Measurements from ENCODE around the gene RBM20. TPM values are rescaled to one million over a fixed set of nuclear protein-coding genes. Genes with fewer than 3 reads are reported as not detected.

Gene RBM20
- total RNA-seq, 1 donor from 2014 or later, result 101 TPM

DNA sequence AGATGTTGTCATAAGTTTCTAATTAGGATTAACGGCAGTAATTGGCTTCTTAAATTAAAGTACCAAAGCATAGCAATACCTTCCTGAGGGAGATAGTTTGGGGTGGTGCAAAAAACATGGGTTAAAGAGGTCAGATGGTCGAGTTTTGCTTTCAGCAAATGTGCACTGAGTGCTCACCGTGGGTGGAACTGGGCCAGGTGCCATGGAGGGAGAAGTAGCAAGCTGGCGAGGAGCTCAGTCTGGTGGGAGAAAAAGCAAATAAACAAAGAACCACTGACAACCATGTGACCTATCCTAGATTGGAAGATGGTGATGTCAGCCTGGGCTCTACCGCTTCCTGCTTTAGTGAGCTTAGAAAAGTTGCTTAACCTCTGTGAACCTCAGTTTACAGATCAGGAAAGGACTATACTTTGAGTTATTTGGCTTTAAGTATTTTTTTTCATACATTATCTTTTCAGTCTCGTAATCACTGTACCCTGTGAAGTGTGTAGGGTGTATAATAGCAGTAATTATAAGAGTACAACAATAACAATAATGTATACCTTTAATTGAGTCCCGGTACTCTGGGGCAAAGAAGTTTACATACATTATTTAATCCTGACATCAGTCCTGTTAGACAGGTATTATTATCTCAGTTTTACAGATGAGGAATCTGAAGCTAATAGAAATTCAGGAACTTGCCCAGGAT, 158.6 kb downstream of the RBM20 start:
- Histone ChIP-seq H3K4me3 (no peak overlapping the region), H3K27ac (replicated peaks) (peak overlapping the region; percentile 62), H3K9me3 (replicated peaks) (no peaks in the 10 kb centered on the region), H3K36me3 (peaks cover 20% of the 10 kb centered on the region), H3K4me1 (peaks cover 53% of the 10 kb centered on the region), H3K27me3 (ENCODE audit: low read depth) (no peaks in the 10 kb centered on the region)
- intact Hi-C loops (cut with micrococcal nuclease), result loop anchor here (10.0 kb wide), 1 partner anchor 92 kb away; no protein-coding TSS in a partner anchor
- DNase-seq, result peak; percentile 69
- TF ChIP-seq, protein P1, sequence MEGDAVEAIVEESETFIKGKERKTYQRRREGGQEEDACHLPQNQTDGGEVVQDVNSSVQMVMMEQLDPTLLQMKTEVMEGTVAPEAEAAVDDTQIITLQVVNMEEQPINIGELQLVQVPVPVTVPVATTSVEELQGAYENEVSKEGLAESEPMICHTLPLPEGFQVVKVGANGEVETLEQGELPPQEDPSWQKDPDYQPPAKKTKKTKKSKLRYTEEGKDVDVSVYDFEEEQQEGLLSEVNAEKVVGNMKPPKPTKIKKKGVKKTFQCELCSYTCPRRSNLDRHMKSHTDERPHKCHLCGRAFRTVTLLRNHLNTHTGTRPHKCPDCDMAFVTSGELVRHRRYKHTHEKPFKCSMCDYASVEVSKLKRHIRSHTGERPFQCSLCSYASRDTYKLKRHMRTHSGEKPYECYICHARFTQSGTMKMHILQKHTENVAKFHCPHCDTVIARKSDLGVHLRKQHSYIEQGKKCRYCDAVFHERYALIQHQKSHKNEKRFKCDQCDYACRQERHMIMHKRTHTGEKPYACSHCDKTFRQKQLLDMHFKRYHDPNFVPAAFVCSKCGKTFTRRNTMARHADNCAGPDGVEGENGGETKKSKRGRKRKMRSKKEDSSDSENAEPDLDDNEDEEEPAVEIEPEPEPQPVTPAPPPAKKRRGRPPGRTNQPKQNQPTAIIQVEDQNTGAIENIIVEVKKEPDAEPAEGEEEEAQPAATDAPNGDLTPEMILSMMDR (IDR thresholded peaks at IDR 0.05; ENCODE audit: borderline replicate concordance), result no peak

DNA sequence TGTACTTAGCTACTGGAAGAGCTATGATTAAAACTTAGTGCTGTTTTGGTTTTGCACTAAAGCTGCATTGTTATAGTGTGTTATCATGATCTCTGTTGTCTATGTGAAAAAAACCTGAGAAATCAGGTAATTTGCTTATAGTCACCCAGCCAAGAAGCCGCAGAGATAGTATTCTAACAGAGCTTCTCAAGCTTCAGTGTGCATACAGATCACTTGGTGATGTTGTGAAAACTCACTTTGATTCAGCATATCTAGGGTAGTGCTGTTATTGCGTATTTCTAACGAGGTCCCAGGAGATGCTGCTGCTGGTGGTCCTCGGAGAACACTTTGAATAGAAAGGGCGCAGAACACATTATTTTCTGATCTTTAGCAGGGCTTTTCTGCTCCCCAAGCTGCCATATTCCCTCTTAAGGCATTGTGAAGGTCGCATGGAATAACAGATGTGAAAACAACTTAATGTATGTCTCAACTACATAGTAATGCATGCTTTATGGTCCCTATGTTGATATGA, 159.2 kb downstream of the RBM20 start:
- no peak overlapping the region for H3K4me3 ChIP-seq
- no peak for DNase-seq
- intact Hi-C loops (cut with micrococcal nuclease), result loop anchor here (10.0 kb wide), 1 partner anchor 92 kb away; no protein-coding TSS in a partner anchor
- peaks cover 56% of the 10 kb centered on the region for H3K4me1 ChIP-seq
- H3K27me3 ChIP-seq (ENCODE audit: low read depth), result no peaks in the 10 kb centered on the region
- peaks cover 15% of the 10 kb centered on the region for H3K36me3 ChIP-seq
- no peaks in the 10 kb centered on the region for H3K9me3 ChIP-seq (replicated peaks)
- TF ChIP-seq, protein P1 (IDR thresholded peaks at IDR 0.05; ENCODE audit: borderline replicate concordance), result no peak
- H3K27ac ChIP-seq (replicated peaks), result peak overlapping the region; percentile 62

DNA sequence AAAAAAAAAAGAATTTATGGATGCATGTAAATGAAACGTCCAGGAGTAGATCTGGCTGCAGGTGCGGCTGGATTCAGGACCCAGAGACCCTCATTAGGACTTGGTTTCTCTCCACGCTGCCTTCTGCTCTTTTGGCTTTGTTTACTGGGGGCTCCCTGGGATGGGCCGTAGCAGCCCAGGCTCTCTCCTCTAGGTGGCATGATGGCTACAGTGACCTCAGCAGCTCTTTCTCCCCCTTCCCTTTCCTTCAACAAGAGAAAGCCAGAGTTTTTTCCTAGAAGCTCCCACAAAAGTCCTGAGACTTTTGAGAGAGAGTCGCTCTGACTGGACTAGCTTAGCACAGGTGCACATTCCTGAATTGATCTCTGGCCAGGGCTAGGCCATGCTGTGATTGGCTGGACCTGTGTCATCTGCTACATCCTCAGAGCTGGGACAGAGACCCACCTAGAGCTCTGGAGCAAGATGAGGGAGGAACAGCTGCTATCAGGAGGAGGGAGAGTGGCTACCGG, 159.7 kb downstream of the RBM20 start:
- no peak for DNase-seq
- H3K36me3 ChIP-seq, result peaks cover 9% of the 10 kb centered on the region
- no peaks in the 10 kb centered on the region for H3K9me3 ChIP-seq (replicated peaks)
- H3K27me3 ChIP-seq (ENCODE audit: low read depth), result no peaks in the 10 kb centered on the region
- H3K4me3 ChIP-seq, result no peak overlapping the region
- TF ChIP-seq, protein P1 (IDR thresholded peaks at IDR 0.05; ENCODE audit: borderline replicate concordance), result peak; percentile 69
- H3K27ac ChIP-seq (replicated peaks), result peak overlapping the region; percentile 62
- intact Hi-C loops (cut with micrococcal nuclease), result loop anchor here (10.0 kb wide), 1 partner anchor 91 kb away; no protein-coding TSS in a partner anchor
- H3K4me1 ChIP-seq, result peaks cover 62% of the 10 kb centered on the region

DNA sequence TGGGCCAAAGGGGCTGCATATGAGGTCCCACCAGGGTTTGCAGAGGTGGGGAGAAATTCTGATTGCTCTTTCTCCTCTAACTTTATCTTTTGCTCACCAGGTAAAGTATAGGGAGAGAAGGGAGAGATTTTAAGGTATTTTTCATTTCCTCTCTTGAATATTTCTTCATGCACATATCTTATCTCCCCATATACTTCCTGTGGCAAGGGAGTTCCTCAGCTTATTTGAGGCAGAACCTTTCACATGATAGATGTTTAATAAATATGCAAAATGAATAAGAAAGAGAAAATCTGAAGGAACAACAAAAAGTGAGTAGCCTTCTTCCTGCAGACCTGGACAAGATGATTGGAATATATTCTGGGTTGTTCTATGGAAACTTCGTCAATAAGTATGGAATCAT, 160.2 kb downstream of the RBM20 start:
- TF ChIP-seq, protein P1 (IDR thresholded peaks at IDR 0.05; ENCODE audit: borderline replicate concordance), result no peak
- DNase-seq, result no peak
- peaks cover 4% of the 10 kb centered on the region for H3K36me3 ChIP-seq
- H3K9me3 ChIP-seq (replicated peaks), result no peaks in the 10 kb centered on the region
- intact Hi-C loops (cut with micrococcal nuclease), result loop anchor here (10.0 kb wide), 1 partner anchor 90 kb away; no protein-coding TSS in a partner anchor
- H3K27ac ChIP-seq (replicated peaks), result peak overlapping the region; percentile 62
- H3K4me3 ChIP-seq, result no peak overlapping the region
- no peaks in the 10 kb centered on the region for H3K27me3 ChIP-seq (ENCODE audit: low read depth)
- peaks cover 66% of the 10 kb centered on the region for H3K4me1 ChIP-seq

DNA sequence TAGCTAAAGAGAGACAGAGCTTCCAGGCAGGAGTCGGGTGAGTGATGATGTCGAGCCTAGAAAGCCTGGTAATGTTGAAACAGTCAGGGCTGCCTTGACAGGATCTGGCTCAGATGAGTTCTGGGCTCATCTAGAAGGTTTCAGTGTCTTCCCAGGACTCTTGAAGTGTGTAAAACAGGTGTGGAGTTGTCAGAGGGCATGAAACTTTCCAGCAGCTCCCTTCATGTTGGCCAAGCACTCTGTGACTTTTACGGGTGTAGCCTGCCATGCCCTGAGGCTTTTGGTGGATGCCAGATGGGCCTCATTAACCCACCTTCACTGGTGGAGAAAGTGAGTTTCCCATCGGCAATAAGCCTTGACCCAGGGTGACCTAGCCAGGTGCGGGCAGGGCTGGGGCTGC, 161.2 kb downstream of the RBM20 start:
- DNase-seq, result no peak
- TF ChIP-seq, protein P1 (IDR thresholded peaks at IDR 0.05; ENCODE audit: borderline replicate concordance), result no peak
- Histone ChIP-seq H3K4me1 (peaks cover 76% of the 10 kb centered on the region), H3K4me3 (no peak overlapping the region), H3K27ac (replicated peaks) (peak overlapping the region; percentile 35), H3K9me3 (replicated peaks) (no peaks in the 10 kb centered on the region), H3K27me3 (ENCODE audit: low read depth) (no peaks in the 10 kb centered on the region), H3K36me3 (peaks cover 8% of the 10 kb centered on the region)
- intact Hi-C loops (cut with micrococcal nuclease), result loop anchor here (10.0 kb wide), 1 partner anchor 90 kb away; no protein-coding TSS in a partner anchor

Measured in left ventricle myocardium inferior (tissue), 1 donor.